Gastrocnemius medialis (tissue), 4 donors: Measurements from ENCODE around the gene RGMA.

Experiments used
- POLR2A ChIP-seq, 2 donors: fragments of 450-650 bp; IDR thresholded peaks; one replicate each; pipeline ENCODE4 v1.6.1; 2017; ENCODE audit warnings: antibody characterized with exemption in 2 of 2, mild to moderate bottlenecking in 2 of 2, moderate library complexity in 2 of 2
- TF ChIP-seq, protein P1 (sequence below), 5 experiments: fragments of 450-650 bp in 3 of 5; fragments of 200-600 bp in 2 of 5; sonication (generic) in 2 of 5; IDR thresholded peaks in 4 of 5; conservative IDR thresholded peaks in 1 of 5; 1 replicate in 4 of 5; 2 replicates in 1 of 5; pipeline ENCODE4 v1.5.1; 2016 to 2019; ENCODE audit warnings: antibody characterized with exemption in 5 of 5, mild to moderate bottlenecking in 3 of 5, moderate library complexity in 3 of 5

- TF ChIP-seq, protein P1, sequence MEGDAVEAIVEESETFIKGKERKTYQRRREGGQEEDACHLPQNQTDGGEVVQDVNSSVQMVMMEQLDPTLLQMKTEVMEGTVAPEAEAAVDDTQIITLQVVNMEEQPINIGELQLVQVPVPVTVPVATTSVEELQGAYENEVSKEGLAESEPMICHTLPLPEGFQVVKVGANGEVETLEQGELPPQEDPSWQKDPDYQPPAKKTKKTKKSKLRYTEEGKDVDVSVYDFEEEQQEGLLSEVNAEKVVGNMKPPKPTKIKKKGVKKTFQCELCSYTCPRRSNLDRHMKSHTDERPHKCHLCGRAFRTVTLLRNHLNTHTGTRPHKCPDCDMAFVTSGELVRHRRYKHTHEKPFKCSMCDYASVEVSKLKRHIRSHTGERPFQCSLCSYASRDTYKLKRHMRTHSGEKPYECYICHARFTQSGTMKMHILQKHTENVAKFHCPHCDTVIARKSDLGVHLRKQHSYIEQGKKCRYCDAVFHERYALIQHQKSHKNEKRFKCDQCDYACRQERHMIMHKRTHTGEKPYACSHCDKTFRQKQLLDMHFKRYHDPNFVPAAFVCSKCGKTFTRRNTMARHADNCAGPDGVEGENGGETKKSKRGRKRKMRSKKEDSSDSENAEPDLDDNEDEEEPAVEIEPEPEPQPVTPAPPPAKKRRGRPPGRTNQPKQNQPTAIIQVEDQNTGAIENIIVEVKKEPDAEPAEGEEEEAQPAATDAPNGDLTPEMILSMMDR (IDR thresholded peaks at IDR 0.05 in 4 of 5, conservative IDR thresholded peaks at IDR 0.05 in 1 of 5), result no peak
- no peak for TF ChIP-seq POLR2A (IDR thresholded peaks at IDR 0.05)
Observed at GRCh38 chr15:93072011-93072410, 17.0 kb downstream of the RGMA start.
